DMS114 treated with DMSO at 0.1 percent for 48 hours (cell line): ENCODE data around the gene EP400.
"Not testable (repeated sequence)": the region's sequence is repeated elsewhere in the genome, so short reads cannot be mapped to it uniquely, and the experiment has no call there.

ENCODE experiments used
- DNase-seq: peaks from one replicate; lab custom pipeline; 2025; ENCODE audit not compliant: unreplicated experiment; lab: John Stamatoyannopoulos, UW

Gene EP400

GRCh38 chr12:131948166-131948712 lies 1.5 kb upstream of the EP400 start:
- no peak for DNase-seq

- not testable (repeated sequence) for DNase-seq
These were observed 870 bp upstream of the EP400 start for GRCh38 chr12:131948713-131949430.

GRCh38 chr12:131950182-131950913 lies 606 bp downstream of the EP400 start:
- DNase-seq, result no peak

GRCh38 chr12:131953810-131954209 lies 4.1 kb downstream of the EP400 start:
- DNase-seq, result not testable (repeated sequence)

GRCh38 chr12:131954460-131954859 lies 4.7 kb downstream of the EP400 start:
- DNase-seq, result not testable (repeated sequence)

- no peak for DNase-seq
These were observed 9.4 kb downstream of the EP400 start for GRCh38 chr12:131959116-131959515.

- DNase-seq, result no peak
These were observed 10.2 kb downstream of the EP400 start for GRCh38 chr12:131959641-131960589.

- DNase-seq, result not testable (repeated sequence)
These were observed 11.0 kb downstream of the EP400 start for GRCh38 chr12:131960590-131961325.

- not testable (repeated sequence) for DNase-seq
These were observed 11.6 kb downstream of the EP400 start for GRCh38 chr12:131961328-131961727.

GRCh38 chr12:131962069-131962468 lies 12.3 kb downstream of the EP400 start:
- DNase-seq, result no peak

- DNase-seq, result no peak
These were observed 13.6 kb downstream of the EP400 start for GRCh38 chr12:131963381-131963780.

- DNase-seq, result no peak
These were observed 15.3 kb downstream of the EP400 start for GRCh38 chr12:131965073-131965472.

GRCh38 chr12:131971226-131971625 lies 21.5 kb downstream of the EP400 start:
- no peak for DNase-seq

- DNase-seq, result no peak
These were observed 25.5 kb downstream of the EP400 start for GRCh38 chr12:131975228-131975627.

GRCh38 chr12:131979606-131980005 lies 29.9 kb downstream of the EP400 start:
- DNase-seq, result no peak

GRCh38 chr12:131980263-131980662 lies 30.5 kb downstream of the EP400 start:
- no peak for DNase-seq

- no peak for DNase-seq
These were observed 31.6 kb downstream of the EP400 start for GRCh38 chr12:131981388-131981787.

GRCh38 chr12:131982041-131982440 lies 32.3 kb downstream of the EP400 start:
- no peak for DNase-seq

- DNase-seq, result no peak
These were observed 33.3 kb downstream of the EP400 start for GRCh38 chr12:131983026-131983425.

GRCh38 chr12:131983554-131983953 lies 33.8 kb downstream of the EP400 start:
- no peak for DNase-seq
